Activated T-helper 1 cell treated with anti-CD3 and anti-CD28 coated beads, Interleukin-12 subunit alpha, Interleukin-12 subunit beta, Interleukin-2, Interleukin-4 antibody, amounts not matched to agents 30 ng/mL and 10 ng/mL and 1 ng/mL, durations not matched to agents 14 hours and 24 hours and 36 hours (primary cell): ENCODE data around the gene PLEKHM2. TPM values are rescaled to one million over a fixed set of nuclear protein-coding genes. Genes with fewer than 3 reads are reported as not detected.
A peak's percentile ranks its signal among the peaks of the same experiment; 100 is the strongest.

ENCODE experiments used
- DNase-seq: peaks from one replicate; pipeline ENCODE4 v3.0.0; 2021; ENCODE audit warnings: low spot score
- H3K27ac Mint-ChIP-seq: one replicate; pipeline ENCODE4 v1.8.0; 2021; ENCODE audit warnings: mild to moderate bottlenecking, mixed read lengths
- H3K27me3 Mint-ChIP-seq: one replicate; pipeline ENCODE4 v1.8.0; 2022; ENCODE audit warnings: mild to moderate bottlenecking, moderate library complexity, mixed read lengths; ENCODE audit not compliant: insufficient read depth
- H3K36me3 Mint-ChIP-seq: one replicate; pipeline ENCODE4 v1.8.0; 2021; ENCODE audit warnings: low read depth, mixed read lengths
- H3K4me1 Mint-ChIP-seq: one replicate; pipeline ENCODE4 v1.8.0; 2021; ENCODE audit warnings: low read depth, mixed read lengths
- H3K4me3 Mint-ChIP-seq: one replicate; pipeline ENCODE4 v1.8.0; 2021; ENCODE audit warnings: mild to moderate bottlenecking, moderate library complexity, mixed read lengths
- H3K9me3 Mint-ChIP-seq: one replicate; pipeline ENCODE4 v1.8.0; 2021; ENCODE audit warnings: mixed read lengths
- intact Hi-C: fragments of 100-400 bp; cut with micrococcal nuclease; formaldehyde crosslinking; loops from one replicate; pipeline ENCODE4 v1.15.1; 2024
- total RNA-seq: library from RNA; stranded (reverse); gene quantifications from 2 replicates; pipeline ENCODE4 v1.2.3, GENCODE V29; 2022

Gene PLEKHM2
- total RNA-seq, 1 donor from 2014 or later, result 66.2 TPM

GRCh38 chr1:15735304-15736037, 51.4 kb downstream of the PLEKHM2 start:
- intact Hi-C loops, result no loop called here
- DNase-seq, result no peak
- H3K4me3 Mint-ChIP-seq, result no peak overlapping the region
- no peaks in the 10 kb centered on the region for H3K4me1 Mint-ChIP-seq
- peaks cover 5% of the 10 kb centered on the region for H3K36me3 Mint-ChIP-seq
- no peaks in the 10 kb centered on the region for H3K9me3 Mint-ChIP-seq
- no peaks in the 10 kb centered on the region for H3K27me3 Mint-ChIP-seq
- H3K27ac Mint-ChIP-seq, result no peak overlapping the region

DNA sequence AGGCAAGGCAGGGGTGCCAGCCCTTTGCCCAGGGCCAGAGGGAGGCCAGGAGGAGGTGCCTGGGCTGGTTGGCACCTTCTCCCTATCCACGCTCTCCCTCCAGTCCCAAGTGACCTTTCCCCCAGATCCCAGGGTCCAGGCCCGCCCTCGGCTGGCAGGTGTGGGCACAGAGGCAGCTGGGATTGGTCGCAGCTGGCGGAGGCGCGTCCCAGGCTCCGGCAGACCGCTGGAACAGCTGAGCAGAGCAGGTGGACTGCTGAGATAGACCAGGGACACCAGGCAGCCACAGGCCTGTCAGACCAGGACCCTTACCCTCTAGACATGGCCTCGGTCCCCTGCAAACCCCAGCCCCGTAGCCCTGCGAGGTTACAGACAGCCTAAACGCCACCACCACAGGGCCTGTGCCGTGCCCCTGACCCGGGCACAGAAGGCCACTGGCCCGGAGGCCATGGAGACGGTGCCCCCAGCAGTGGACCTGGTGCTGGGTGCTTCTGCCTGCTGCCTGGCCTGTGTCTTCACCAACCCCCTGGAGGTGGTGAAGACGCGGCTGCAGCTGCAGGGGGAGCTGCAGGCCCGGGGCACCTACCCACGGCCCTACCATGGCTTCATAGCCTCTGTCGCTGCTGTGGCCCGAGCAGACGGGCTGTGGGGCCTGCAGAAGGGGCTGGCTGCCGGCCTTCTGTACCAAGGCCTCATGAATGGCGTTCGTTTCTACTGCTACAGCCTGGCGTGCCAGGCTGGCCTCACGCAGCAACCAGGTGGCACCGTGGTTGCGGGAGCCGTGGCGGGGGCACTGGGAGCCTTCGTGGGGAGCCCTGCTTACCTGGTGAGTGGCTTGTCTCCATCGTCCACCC, 52.1 kb downstream of the PLEKHM2 start, which contains the start of gene SLC25A34:
Gene SLC25A34, plus strand, starts transcription at position 221 of the 854 bp plus-strand sequence. Its CDS starts 228 bp downstream, at position 449.
- no peak within 1 kb of the TSS for H3K27ac Mint-ChIP-seq
- DNase-seq, result no peak
- peaks cover 2% of the 10 kb centered on the region for H3K4me1 Mint-ChIP-seq
- intact Hi-C loops, result no loop called here
- H3K27me3 Mint-ChIP-seq, result no peaks in the 10 kb centered on the region
- peaks cover 5% of the 10 kb centered on the region for H3K36me3 Mint-ChIP-seq
- H3K4me3 Mint-ChIP-seq, result no peak within 1 kb of the TSS
- H3K9me3 Mint-ChIP-seq, result no peaks in the 10 kb centered on the region

- no peak overlapping the region for H3K4me3 Mint-ChIP-seq
- H3K27ac Mint-ChIP-seq, result no peak overlapping the region
- intact Hi-C loops, result no loop called here
- no peak for DNase-seq
- H3K36me3 Mint-ChIP-seq, result peaks cover 5% of the 10 kb centered on the region
- no peaks in the 10 kb centered on the region for H3K27me3 Mint-ChIP-seq
- H3K9me3 Mint-ChIP-seq, result no peaks in the 10 kb centered on the region
- peaks cover 6% of the 10 kb centered on the region for H3K4me1 Mint-ChIP-seq
These were observed 52.8 kb downstream of the PLEKHM2 start for GRCh38 chr1:15736892-15737261.

GRCh38 chr1:15737324-15738319, 53.5 kb downstream of the PLEKHM2 start:
- Mint-ChIP-seq H3K27ac (no peak overlapping the region), H3K9me3 (no peaks in the 10 kb centered on the region), H3K27me3 (no peaks in the 10 kb centered on the region), H3K4me3 (no peak overlapping the region), H3K4me1 (peaks cover 6% of the 10 kb centered on the region), H3K36me3 (peaks cover 4% of the 10 kb centered on the region)
- intact Hi-C loops, result no loop called here
- no peak for DNase-seq

DNA sequence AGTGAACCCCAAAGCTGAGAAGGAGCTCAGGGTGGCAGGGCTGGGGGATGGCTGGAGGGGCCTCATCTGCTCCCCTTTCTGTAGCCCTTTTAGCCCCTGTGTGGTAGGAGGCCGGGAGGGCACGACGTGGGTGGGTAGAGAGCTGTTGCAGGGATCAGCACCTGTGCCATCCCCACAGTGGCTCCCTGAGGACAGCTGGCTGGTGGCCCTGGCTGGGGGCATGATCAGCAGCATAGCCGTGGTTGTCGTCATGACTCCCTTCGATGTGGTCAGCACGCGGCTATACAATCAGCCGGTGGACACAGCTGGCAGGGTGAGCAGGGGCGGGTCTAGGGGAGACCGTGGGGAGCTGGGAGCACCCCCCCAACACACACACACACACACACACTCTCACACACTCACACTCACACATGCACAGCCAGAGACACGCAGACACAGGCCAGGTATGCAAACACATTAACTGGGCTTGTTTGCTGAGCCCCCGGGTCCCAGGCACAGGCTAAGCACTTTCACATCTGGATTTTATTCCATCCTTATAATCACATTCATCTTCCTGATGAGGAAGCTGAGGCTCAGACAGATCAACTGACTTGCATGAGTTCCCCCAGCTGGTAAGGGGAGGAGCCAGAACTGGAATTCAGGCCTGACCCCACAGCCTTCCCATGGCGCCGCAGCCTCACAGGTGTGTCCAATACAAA, 54.4 kb downstream of the PLEKHM2 start:
- Mint-ChIP-seq H3K27me3 (no peaks in the 10 kb centered on the region), H3K9me3 (no peaks in the 10 kb centered on the region), H3K27ac (no peak overlapping the region), H3K4me3 (no peak overlapping the region), H3K4me1 (peaks cover 6% of the 10 kb centered on the region), H3K36me3 (no peaks in the 10 kb centered on the region)
- DNase-seq, result no peak
- intact Hi-C loops, result no loop called here

DNA sequence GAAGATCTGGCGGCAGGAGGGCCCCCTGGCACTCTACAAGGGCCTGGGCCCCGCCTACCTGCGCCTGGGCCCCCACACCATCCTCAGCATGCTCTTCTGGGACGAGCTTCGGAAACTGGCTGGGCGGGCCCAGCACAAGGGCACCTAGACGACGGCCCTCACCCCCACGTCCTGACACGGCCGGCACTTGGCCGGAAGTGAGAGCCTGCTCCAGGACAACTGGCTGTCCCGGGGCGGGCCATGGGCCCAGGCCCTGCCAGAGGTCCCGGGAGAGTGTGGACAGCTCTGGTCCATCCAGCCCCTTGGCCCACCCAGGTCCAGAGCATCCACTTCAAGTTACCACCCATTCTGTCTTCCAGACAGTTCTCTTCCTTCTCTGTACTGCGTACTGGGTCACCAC, 55.1 kb downstream of the PLEKHM2 start:
- no peak for DNase-seq
- Mint-ChIP-seq H3K27ac (no peak overlapping the region), H3K4me3 (no peak overlapping the region), H3K36me3 (no peaks in the 10 kb centered on the region), H3K9me3 (no peaks in the 10 kb centered on the region), H3K27me3 (no peaks in the 10 kb centered on the region), H3K4me1 (peaks cover 6% of the 10 kb centered on the region)
- intact Hi-C loops, result no loop called here

DNA sequence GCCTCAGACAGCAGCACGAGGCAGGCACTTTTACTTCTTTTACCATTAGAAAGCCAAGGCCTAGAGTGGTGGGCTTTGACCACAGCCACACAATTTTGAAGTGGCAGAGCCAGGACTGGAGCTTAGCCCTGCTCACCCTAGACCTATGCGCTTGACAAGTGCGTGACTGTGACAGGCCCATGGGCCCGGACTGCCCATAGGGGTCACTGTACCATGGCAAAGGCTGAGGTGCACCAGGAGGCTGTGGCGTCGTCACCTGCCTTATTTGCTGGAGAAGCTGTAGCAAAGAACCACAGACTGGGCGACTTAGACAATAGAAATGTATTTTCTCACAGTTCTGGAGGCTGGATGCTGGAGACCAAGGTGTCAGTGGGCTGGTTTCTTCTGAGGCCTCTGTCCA, 55.6 kb downstream of the PLEKHM2 start:
- intact Hi-C loops, result no loop called here
- DNase-seq, result no peak
- Mint-ChIP-seq H3K27ac (no peak overlapping the region), H3K36me3 (no peaks in the 10 kb centered on the region), H3K27me3 (no peaks in the 10 kb centered on the region), H3K4me3 (no peak overlapping the region), H3K9me3 (no peaks in the 10 kb centered on the region), H3K4me1 (peaks cover 6% of the 10 kb centered on the region)

DNA sequence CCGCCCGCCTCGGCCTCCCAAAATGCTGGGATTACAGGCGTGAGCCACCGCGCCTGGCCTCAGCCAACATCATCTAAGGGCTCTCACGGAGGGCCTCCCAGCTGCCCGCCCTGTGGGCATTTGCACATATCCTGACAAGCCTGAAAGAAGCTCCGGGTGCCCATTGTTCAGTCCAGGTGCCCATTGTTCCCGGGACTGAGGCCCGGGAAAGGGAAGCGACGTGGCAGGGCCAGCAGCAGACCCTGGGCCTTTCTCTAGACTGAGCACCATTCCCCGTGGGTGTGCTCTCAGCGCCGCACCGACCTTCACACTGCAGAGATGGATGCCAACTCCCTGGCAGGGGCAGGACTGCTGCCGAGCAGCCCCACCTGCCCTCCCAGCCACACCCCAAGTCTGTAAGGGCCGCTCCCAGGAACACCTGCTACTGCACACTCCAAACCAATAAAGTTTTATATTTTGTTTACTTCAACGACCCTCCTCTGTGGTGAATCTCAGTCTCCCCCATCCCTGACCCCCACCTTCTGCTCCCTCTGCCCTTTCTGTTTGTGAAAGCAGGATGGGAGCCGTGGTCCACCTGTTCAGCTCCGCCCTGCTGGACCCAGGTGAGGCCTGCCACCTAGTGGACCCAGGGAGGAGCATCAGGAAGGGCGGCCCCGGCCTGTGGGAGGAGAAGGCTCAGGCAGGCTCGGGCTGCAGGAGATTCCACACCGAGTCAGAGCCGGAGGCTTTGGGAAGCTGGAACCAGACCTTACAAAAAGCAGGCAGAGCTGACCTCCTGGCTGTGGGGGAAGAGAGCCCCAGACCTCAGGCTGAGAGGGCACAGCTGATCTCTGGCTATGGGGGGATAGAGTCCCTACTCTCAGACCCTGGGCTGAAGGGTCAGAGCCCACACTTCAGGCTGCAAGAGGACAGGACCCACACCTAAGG, 57.1 kb downstream of the PLEKHM2 start:
- Mint-ChIP-seq H3K4me3 (no peak overlapping the region), H3K4me1 (peaks cover 6% of the 10 kb centered on the region), H3K9me3 (no peaks in the 10 kb centered on the region), H3K27ac (no peak overlapping the region), H3K27me3 (no peaks in the 10 kb centered on the region), H3K36me3 (no peaks in the 10 kb centered on the region)
- DNase-seq, result peak; percentile 65
- intact Hi-C loops, result loop anchor here (1.0 kb wide), 1 partner anchor 44 kb away; no protein-coding TSS in a partner anchor

DNA sequence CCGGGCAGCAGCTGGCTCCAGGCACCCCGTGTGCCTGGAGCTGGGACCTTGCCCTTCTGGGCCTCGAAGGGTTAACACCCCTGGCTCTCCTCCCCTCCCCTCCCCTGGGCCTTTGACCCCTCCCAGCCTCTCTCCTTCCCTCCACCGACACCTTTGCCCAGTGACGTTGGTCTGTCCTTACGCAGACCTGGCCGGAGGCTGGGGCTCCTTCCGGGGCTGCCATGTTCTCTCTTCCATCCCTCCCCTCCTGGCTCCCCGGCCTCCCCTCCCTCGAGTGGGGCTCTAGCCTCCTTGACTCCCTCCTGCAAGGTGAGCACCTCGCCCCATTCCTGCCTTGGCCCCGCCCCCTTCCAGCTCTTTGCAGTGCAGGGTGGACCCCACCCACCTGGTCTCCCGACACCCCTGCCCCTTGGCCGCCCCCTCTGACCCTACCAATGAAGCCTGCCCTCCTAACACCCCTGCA, 58.2 kb downstream of the PLEKHM2 start, which contains the start of gene TMEM82:
Gene TMEM82, plus strand, starts transcription at position 161 of the 463 bp plus-strand sequence. Its CDS starts 61 bp downstream, at position 222.
- H3K36me3 Mint-ChIP-seq, result no peaks in the 10 kb centered on the region
- H3K27ac Mint-ChIP-seq, result no peak within 1 kb of the TSS
- peaks cover 6% of the 10 kb centered on the region for H3K4me1 Mint-ChIP-seq
- no peaks in the 10 kb centered on the region for H3K27me3 Mint-ChIP-seq
- H3K9me3 Mint-ChIP-seq, result no peaks in the 10 kb centered on the region
- H3K4me3 Mint-ChIP-seq, result no peak within 1 kb of the TSS
- DNase-seq, result no peak
- intact Hi-C loops, result no loop called here

GRCh38 chr1:15744122-15744679, 60.1 kb downstream of the PLEKHM2 start:
- DNase-seq, result no peak
- no peak overlapping the region for H3K4me3 Mint-ChIP-seq
- no peaks in the 10 kb centered on the region for H3K27me3 Mint-ChIP-seq
- no peaks in the 10 kb centered on the region for H3K36me3 Mint-ChIP-seq
- H3K4me1 Mint-ChIP-seq, result peaks cover 6% of the 10 kb centered on the region
- intact Hi-C loops, result no loop called here
- no peak overlapping the region for H3K27ac Mint-ChIP-seq
- H3K9me3 Mint-ChIP-seq, result no peaks in the 10 kb centered on the region

GRCh38 chr1:15747378-15747777, 63.3 kb downstream of the PLEKHM2 start:
- intact Hi-C loops, result no loop called here
- Mint-ChIP-seq H3K27ac (no peak overlapping the region), H3K36me3 (no peaks in the 10 kb centered on the region), H3K27me3 (peaks cover 5% of the 10 kb centered on the region), H3K4me3 (no peak overlapping the region), H3K9me3 (no peaks in the 10 kb centered on the region), H3K4me1 (no peaks in the 10 kb centered on the region)
- DNase-seq, result no peak
